PFSK-1 (cell line): ENCODE data around the gene RNF19B.

Experiments used
- FOXP2 ChIP-seq: optimal IDR thresholded peaks from 2 replicates; pipeline ENCODE3; 2011; ENCODE audit warnings: borderline replicate concordance, control low read depth, inconsistent platforms; ENCODE audit not compliant: insufficient read depth; ENCODE audit errors: extremely low read length, extremely low read depth
- POLR2AphosphoS5 ChIP-seq: IDR thresholded peaks from 2 replicates; pipeline ENCODE4 v1.6.1; 2012; ENCODE audit warnings: low read depth, mild to moderate bottlenecking, control low read depth, low read length, moderate library complexity
- REST ChIP-seq, 2 experiments: IDR thresholded peaks; 2 replicates each; pipeline versions ENCODE4 v1.6.1 to v1.8.0; 2011 to 2012; ENCODE audit warnings: low read depth in 2 of 2, low read length in 2 of 2, control low read depth in 1 of 2, inconsistent platforms in 1 of 2, mild to moderate bottlenecking in 1 of 2, moderate library complexity in 1 of 2; ENCODE audit not compliant: insufficient read depth in 1 of 2
- SIN3A ChIP-seq: IDR thresholded peaks from 2 replicates; pipeline ENCODE4 v1.6.1; 2012; ENCODE audit warnings: mild to moderate bottlenecking, low read length, moderate library complexity, borderline replicate concordance; ENCODE audit not compliant: insufficient read depth
- TAF1 ChIP-seq: IDR thresholded peaks from 2 replicates; pipeline ENCODE4 v1.6.1; 2012; ENCODE audit warnings: low read length, control low read depth, borderline replicate concordance; ENCODE audit not compliant: insufficient read depth

DNA sequence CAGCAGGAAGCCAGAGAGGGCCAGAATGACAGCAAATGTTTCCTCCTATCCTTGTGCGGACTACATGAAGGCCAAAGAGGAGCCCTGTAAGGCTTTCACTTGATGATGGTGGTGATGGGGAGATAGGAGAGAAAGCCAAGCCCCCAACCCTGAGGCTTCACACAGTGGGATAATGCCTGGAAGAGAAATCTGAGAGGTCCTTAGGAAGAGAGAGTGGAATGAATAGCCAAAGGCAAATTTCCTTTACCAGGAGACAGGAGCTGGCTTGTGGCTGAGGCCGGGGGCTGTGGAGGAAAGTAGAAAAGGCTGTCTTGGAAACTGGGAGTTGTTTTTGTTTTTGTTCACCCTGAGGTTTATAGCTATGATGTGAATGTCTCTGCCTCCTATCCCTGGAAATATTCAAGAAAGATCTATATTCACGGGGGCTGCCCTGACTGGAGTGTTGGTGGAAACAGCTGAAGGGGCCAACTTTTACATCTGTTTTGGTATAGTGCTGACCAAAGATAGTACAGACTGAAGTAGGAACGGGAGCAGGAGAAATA is 13.0 kb upstream of the RNF19B start:
- no peak for TF ChIP-seq SIN3A
- no peak for TF ChIP-seq TAF1
- TF ChIP-seq POLR2AphosphoS5 = no peak
- TF ChIP-seq REST (IDR thresholded peaks at IDR 0.05; ENCODE audit: insufficient read depth in 1 of 2, low read depth in 2 of 2, low read length in 2 of 2) = no peak
- no peak for TF ChIP-seq FOXP2
